ENCODE data around the gene TEX50.
A peak's percentile ranks its signal among the peaks of the same experiment; 100 is the strongest.
"Not testable (repeated sequence)": the region's sequence is repeated elsewhere in the genome, so short reads cannot be mapped to it uniquely, and the experiment has no call there.

Gene TEX50

DNA sequence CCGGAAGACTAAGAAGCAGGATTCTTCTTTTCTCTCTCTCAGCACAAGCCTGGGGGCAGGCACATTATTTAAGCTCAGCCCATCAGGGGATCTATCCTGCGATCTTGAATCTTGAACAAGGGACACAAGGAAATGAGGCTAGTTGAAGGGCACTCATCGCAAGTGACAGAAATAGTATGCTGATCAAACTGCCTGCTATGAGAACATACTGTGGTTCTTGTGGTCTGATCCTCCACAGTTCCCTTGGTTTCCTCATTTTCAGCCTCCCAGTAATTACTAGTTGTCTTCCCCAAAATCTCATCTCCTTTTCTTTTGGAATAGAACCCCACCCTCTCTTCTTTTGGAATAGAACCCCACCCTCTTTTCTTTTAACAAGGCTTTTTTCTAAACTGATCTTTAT, 28.0 kb downstream of the TEX50 start:
- DNase-seq, result peak; percentile 29 to 62 (median 56)

- peak in 1 of 4 experiments; percentile 3 for DNase-seq
Measured at GRCh38 chr1:173666646-173667045, 31.5 kb downstream of the TEX50 start.

DNA sequence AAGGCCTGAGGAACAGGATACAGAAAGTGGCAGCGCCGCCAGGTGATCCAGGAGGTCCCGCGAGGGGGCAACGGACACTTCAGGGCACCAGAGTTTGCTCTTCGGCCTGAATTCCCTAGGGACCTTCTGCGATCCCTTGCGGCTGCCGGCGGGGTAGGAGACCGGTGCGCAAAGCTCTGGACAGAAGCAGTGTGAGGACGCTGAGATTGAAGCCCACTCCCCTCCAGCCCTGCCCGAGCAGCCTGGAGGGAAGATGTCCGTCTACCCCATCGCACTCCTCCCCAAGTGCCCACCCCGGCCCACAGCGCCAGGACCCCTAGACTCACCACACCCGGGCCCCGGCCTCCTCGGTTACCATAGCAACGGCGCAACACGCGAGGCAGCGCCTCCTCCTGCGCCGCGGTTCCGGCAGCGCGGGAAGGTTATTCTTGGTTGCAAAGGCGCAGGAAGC, 34.4 kb downstream of the TEX50 start, which contains the start of gene ANKRD45:
Gene ANKRD45, minus strand, starts transcription at position 361 of the 451 bp plus-strand sequence. CDS start 10,433 bp downstream, outside the sequence.
- DNase-seq, result peak in 3 of 4 experiments; percentile 5 to 31 (median 20)

GRCh38 chr1:173674496-173674895, 39.4 kb downstream of the TEX50 start:
- not testable (repeated sequence) for DNase-seq

DNA sequence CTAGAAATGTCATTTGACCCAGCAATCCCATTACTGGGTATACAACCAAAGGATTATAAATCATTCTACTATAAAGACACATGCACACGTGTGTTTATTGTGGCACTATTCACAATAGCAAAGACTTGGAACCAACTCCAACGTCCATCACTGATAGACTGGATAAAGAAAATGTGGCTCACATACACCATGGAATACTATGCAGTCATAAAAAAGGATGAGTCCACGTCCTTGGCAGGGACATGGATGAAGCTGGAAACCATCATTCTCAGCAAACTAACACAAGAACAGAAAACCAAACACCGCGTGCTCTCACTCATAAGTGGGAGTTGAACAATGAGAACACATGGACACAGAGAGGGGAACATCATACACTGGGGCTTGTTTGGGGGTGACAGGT, 45.0 kb downstream of the TEX50 start:
- not testable (repeated sequence) for DNase-seq

DNA sequence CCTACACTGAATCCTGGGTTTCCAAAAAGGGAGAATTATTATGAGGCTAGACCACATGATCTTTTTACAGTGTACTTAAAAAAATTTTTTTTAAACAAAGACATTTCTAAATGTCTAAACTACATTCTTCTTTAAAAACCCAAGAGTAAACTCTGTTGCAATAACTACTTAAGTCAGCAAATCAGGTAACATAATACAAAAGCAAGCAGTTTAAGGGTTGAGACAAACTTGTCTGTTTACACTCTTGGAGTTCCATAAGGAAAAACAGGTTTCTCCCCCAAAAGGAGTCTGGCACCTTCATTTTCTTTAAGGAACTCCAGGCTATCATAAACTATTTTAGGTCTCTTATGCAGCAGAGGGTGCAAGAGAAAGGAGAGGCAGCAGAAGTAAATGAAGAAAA, 47.0 kb downstream of the TEX50 start:
- DNase-seq, result no peak

DNA sequence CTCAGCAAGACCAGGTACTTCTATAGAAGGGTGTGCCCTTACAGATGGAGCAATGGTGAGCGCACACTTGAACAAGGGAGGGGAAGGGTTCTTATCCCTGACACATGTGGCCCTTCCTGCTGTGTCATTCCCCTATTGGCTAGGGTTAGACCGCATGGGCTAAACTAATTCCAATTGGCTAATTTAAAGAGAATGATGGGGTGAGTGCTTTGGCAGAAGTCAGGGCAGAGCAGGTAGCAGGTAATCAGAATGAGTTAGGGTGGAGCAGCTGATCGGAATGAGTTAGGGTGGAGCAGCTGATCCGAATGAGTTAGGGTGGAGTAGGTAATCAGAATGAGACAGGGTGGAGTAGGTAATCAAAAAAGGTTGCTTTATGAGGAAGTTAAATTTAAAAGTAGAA, 48.7 kb downstream of the TEX50 start:
- not testable (repeated sequence) for DNase-seq

DNA sequence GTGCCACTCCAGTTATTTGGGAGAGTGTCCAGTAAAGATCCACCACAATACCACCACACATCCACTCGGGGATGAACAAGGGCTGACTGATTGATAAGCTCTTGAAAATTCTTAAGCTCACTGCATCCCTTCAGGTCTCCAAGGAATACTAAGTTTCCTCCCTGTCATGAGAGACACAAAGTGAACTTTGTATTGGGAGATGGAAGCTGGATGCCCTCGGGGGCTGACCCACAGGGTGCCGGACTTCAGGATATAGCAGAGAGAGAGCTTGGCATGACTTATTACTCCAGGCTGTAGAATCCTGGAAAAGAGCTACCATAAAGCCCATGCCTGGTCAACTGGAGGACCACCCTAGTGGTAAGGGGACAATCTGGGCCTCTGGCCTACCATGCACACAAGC, 50.0 kb downstream of the TEX50 start:
- not testable (repeated sequence) for DNase-seq

All from suppressor macrophage (primary cell).